K562 (cell line): ENCODE data around the gene AP2S1. TPM values are rescaled to one million over a fixed set of nuclear protein-coding genes. Genes with fewer than 3 reads are reported as not detected.

Experiments used
- ARNT ChIP-seq, 2 experiments: fragments of 450-650 bp; IDR thresholded peaks; 2 replicates each; pipeline ENCODE4 v1.6.1; 2016; ENCODE audit warnings: mild to moderate bottlenecking in 1 of 2
- ELF2 ChIP-seq: fragments of 250-450 bp; sonication (Bioruptor Pico); IDR thresholded peaks from 2 replicates; pipeline ENCODE4 v1.5.0; 2021; ENCODE audit warnings: mild to moderate bottlenecking
- HBP1 ChIP-seq: fragments of 450-650 bp; formaldehyde crosslinking; IDR thresholded peaks from 2 replicates; pipeline ENCODE4 v1.4.0; 2022; ENCODE audit warnings: missing genetic modification characterization
- HOMEZ ChIP-seq: fragments of 250-450 bp; sonication (Bioruptor Pico); IDR thresholded peaks from 2 replicates; pipeline ENCODE4 v1.4.0; 2020; ENCODE audit warnings: mild to moderate bottlenecking, moderate library complexity
- KLF13 ChIP-seq: fragments of 450-650 bp; IDR thresholded peaks from 2 replicates; pipeline ENCODE4 v1.6.1; 2016; ENCODE audit warnings: missing genetic modification characterization, low read depth, mild to moderate bottlenecking, missing compliant biosample characterization, moderate library complexity, borderline replicate concordance
- SAFB ChIP-seq: fragments of 200-400 bp; formaldehyde crosslinking; IDR thresholded peaks from 2 replicates; pipeline ENCODE4 v1.6.1; 2017; ENCODE audit warnings: low read depth, low read length, borderline replicate concordance
- SMARCC2 ChIP-seq: fragments of 450-650 bp; IDR thresholded peaks from 2 replicates; pipeline ENCODE4 v1.6.1; 2017; ENCODE audit warnings: antibody characterized with exemption, moderate library complexity, mild to moderate bottlenecking, low read depth
- SRSF9 ChIP-seq: fragments of 200-400 bp; formaldehyde crosslinking; IDR thresholded peaks from 2 replicates; pipeline ENCODE4 v1.6.1; 2017; ENCODE audit warnings: low read depth, low read length, borderline replicate concordance
- STAT5B ChIP-seq: fragments of 250-450 bp; sonication (Bioruptor Pico); IDR thresholded peaks from 2 replicates; pipeline ENCODE4 v1.8.0; 2021; ENCODE audit warnings: mild to moderate bottlenecking, inconsistent platforms
- TGIF2 ChIP-seq: sonication (generic); formaldehyde crosslinking; IDR thresholded peaks from 2 replicates; pipeline ENCODE4 v1.8.1; 2022; ENCODE audit warnings: mild to moderate bottlenecking, missing genetic modification reagents, moderate library complexity
- VEZF1 ChIP-seq: fragments of 200-800 bp; sonication (Bioruptor generic); IDR thresholded peaks from 2 replicates; pipeline ENCODE4 v1.6.1; 2017; ENCODE audit warnings: missing genetic modification characterization, missing compliant biosample characterization
- ZBTB12 ChIP-seq: fragments of 250-450 bp; sonication (Bioruptor Pico); IDR thresholded peaks from 2 replicates; pipeline ENCODE4 v1.4.0; 2020
- ZNF224 ChIP-seq: sonication (generic); formaldehyde crosslinking; IDR thresholded peaks from 2 replicates; pipeline ENCODE4 v1.8.0; 2022; ENCODE audit warnings: mild to moderate bottlenecking, missing genetic modification reagents
- ZNF395 ChIP-seq: fragments of 200-800 bp; sonication (Bioruptor generic); IDR thresholded peaks from 2 replicates; pipeline ENCODE4 v1.6.1; 2017; ENCODE audit warnings: missing genetic modification characterization, missing compliant biosample characterization
- ZNF507 ChIP-seq: conservative IDR thresholded peaks from 2 replicates; pipeline ENCODE4 v1.6.1; 2017; ENCODE audit warnings: missing genetic modification characterization, missing compliant biosample characterization
- ZNF592 ChIP-seq: fragments of 450-650 bp; IDR thresholded peaks from 2 replicates; pipeline ENCODE4 v1.6.1; 2017; ENCODE audit warnings: antibody characterized with exemption, mild to moderate bottlenecking
- polyA plus RNA-seq, 8 experiments: library from polyadenylated mRNA; depleted of rRNA in 4 of 8; stranded (reverse) in 5 of 8; unstranded in 3 of 8; fragments of >200 nt; fragmentation: Nextera tagmentation in 2 of 8; fragmentation: Illumina TruSeq in 1 of 8; extraction: Ambion mirVana in 2 of 8; extraction: Trizol in 1 of 8; gene quantifications; 2 replicates each; pipeline versions ENCODE4 v1.2.1 to v1.2.3, GENCODE V29; 2011 to 2014; ENCODE audit warnings: inconsistent platforms in 1 of 8, missing spikeins in 1 of 8
- total RNA-seq, 7 experiments: library from RNA; depleted of rRNA in 6 of 7; stranded (reverse); fragments of >200 nt in 6 of 7; fragmentation: Illumina TruSeq in 2 of 7; extraction: Trizol in 2 of 7; gene quantifications; 2 replicates each; pipeline versions ENCODE4 v1.2.1 to v1.2.3, GENCODE V29; 2011 to 2021; ENCODE audit warnings: low replicate concordance in 1 of 7

AP2S1 gene
- total and polyA plus RNA-seq, 9 of the 15 experiments (the other 6 are each of a cell fraction or from before 2014, with no cell fraction given): 32.4 to 294 (median 136) TPM

- peak; percentile 47; the same call in 1 of the 2 replicates for TF ChIP-seq VEZF1 (CRISPR knock-in tag)
- TF ChIP-seq ZNF592: no peak
- TF ChIP-seq HBP1 (CRISPR knock-in tag): no peak
- TF ChIP-seq ARNT (IDR thresholded peaks at IDR 0.05): no peak
- no peak for TF ChIP-seq HOMEZ (CRISPR knock-in tag)
- TF ChIP-seq KLF13 (tag): no peak
- TF ChIP-seq ZBTB12 (CRISPR knock-in tag): no peak
- TF ChIP-seq ZNF507: no peak
- peak; percentile 63; the same call in 1 of the 2 replicates for TF ChIP-seq ZNF395 (CRISPR knock-in tag)
- no peak for TF ChIP-seq SRSF9
- no peak for TF ChIP-seq SMARCC2
- no peak for TF ChIP-seq ELF2
- no peak for TF ChIP-seq TGIF2 (CRISPR knock-in tag)
- TF ChIP-seq STAT5B: no peak
- TF ChIP-seq ZNF224 (CRISPR knock-in tag): no peak
- TF ChIP-seq SAFB: no peak
These were observed 9.1 kb downstream of the AP2S1 start (continued) for GRCh38 chr19:46841458-46842083.
